HG03571 (cell line): Measurements from ENCODE around the gene NCAPG2.
A peak's percentile ranks its signal among the peaks of the same experiment; 100 is the strongest.
"Not testable (repeated sequence)": the region's sequence is repeated elsewhere in the genome, so short reads cannot be mapped to it uniquely, and the experiment has no call there.

Source experiments
- ATAC-seq: cut with Tn5 transposase; IDR thresholded peaks from one replicate; pipeline ENCODE4 v1.9.1; 2021; ENCODE audit not compliant: unreplicated experiment

NCAPG2 gene

GRCh38 chr7:158710651-158711102 is 6.1 kb upstream of the NCAPG2 start:
- ATAC-seq: no peak

GRCh38 chr7:158707610-158708009 is 3.0 kb upstream of the NCAPG2 start:
- ATAC-seq: no peak

DNA sequence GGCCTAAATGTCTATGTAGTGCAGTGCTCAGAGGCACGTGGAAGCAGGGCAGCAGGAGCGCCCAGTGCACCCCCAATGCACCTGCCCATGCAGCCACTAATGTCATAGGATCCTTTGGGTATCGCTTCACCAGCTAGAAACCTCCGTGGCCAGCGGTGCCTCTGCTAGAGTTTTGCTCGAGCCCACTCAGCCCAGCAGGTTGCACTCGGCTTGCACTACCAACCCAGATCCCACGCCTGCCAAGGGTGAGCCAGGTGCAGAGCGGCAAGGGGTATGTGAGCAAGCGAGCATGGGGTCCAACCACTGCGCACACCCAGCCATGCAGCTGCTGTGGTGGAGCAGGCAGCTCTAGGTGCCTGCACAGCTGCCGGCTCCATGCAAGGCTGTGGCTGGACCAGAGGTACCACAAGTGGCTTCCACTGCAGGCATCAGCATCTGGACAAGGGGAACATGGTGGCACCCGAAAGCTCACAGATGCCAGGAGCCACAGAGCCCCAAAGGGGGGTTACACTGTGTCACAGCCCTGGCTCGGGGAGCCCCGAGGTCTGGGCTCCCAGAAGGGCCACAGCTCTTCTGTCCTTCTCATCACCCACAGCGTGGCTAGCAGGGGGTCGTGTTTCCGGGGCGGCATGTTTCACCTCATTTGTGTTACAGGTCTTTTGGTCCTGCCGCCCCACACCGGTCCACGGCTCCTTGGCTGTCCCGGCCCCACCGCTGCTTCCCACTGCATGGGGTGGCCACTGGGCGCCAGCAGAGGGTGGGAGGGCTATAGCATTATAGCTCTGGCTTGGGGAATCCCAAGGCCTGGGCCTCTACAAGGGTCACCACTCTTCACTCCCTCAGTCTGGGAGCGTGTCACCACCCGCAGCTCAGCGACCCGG is 2.3 kb upstream of the NCAPG2 start:
- no peak for ATAC-seq

- no peak for ATAC-seq
These were observed 1.7 kb upstream of the NCAPG2 start for GRCh38 chr7:158706273-158706704.

GRCh38 chr7:158705234-158705850 is 738 bp upstream of the NCAPG2 start:
- ATAC-seq: peak; percentile 3

GRCh38 chr7:158703679-158704523 is 703 bp downstream of the NCAPG2 start:
- ATAC-seq: not testable (repeated sequence)

DNA sequence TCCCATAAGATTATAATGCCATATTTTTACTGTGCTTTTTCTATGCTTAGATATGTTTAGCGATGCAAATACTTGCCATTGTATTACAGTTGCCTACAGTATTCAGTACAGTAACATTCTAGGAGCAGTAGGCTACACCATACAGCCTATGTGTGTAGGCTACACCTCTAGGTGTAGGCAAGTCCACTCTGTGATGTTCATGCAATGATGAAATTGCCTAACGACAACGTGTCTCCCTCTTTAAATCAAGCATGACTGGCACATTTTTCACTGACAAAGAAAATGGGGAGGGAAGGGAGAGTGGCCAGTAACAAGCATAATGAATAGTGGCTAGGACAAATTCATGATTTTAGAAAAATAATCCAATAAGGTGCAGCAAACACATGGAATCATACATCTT is 1.7 kb downstream of the NCAPG2 start:
- no peak for ATAC-seq

DNA sequence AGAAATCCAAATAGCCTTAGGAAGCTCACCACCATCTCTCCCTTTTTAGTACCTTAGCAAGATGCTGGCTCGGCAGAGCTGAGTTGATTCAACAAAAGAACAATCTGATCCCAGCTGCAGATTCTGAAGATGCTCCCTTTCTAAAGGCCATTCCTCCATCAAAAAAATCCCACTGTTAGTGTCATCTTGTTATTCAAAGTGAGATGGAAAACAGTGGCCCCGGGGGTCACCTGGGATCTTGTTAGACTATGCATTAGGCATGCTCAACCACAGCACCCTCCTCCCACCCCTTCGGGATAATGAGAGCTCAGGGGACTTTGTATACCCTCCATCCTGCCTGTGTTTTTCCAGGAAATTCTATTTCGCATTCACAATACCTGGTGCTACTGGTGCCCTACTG is 2.4 kb downstream of the NCAPG2 start:
- ATAC-seq: no peak

- ATAC-seq: no peak
These were observed 4.6 kb downstream of the NCAPG2 start for GRCh38 chr7:158700008-158700407.

DNA sequence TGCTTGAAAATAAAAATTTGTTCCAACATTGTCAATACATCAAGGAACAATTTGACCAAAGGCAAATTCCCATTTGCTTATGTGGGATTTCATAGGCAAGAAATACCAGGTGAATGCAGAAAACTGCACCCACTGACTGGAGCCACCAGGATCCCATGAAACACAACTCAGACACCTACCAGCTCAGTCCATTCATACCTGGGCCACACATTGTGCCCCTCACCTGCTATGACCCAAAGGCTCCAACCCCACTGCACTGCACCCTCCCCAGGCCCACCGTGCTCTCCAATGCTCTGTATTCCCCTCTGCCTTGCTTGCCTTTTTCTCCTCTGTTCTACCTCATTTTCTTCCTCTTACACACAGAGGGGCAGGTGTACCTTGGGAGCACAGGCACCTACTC is 5.3 kb downstream of the NCAPG2 start:
- ATAC-seq: no peak

DNA sequence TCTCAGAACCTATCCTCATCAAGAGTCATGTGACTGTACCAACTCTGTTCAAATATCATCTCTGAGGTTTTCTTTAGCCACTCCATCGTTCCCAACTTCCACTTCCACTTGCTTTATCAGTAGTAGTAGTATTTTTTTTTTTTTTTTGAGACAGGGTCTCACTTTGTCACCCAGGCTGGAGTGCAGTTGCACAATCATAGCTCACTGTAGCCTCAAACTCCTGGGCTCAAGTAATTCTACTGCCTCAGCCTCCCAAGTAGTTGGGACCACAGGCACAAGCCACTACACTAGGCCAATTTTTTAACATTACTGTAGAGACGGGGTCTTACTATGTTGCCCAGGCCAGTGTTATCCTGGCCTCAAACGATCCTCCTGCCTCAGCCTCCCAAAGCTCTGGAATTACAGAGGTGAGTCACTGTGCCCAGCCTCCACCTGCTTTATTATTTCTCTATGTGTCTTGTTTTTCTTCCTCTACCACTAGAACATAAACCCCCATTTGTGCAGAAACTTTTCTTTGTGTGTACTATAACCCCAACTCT is 5.9 kb downstream of the NCAPG2 start:
- ATAC-seq: no peak

DNA sequence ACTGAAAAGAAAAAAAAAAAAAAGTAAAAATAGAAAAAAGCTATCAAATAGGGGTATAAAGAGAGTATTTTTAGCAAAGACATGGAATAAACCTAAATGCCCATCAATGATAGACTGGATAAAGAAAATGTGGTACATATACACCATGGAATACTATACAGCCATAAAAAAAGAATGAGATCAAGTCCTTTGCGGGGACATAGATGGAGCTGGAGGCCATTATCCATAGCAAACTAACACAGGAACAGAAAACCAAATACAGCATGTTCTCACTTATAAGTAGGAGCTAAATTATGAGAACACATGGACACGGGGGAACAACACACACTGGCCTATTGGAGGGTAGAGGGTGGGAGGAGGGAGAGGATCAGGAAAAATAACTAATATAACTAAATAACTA is 7.0 kb downstream of the NCAPG2 start:
- not testable (repeated sequence) for ATAC-seq

DNA sequence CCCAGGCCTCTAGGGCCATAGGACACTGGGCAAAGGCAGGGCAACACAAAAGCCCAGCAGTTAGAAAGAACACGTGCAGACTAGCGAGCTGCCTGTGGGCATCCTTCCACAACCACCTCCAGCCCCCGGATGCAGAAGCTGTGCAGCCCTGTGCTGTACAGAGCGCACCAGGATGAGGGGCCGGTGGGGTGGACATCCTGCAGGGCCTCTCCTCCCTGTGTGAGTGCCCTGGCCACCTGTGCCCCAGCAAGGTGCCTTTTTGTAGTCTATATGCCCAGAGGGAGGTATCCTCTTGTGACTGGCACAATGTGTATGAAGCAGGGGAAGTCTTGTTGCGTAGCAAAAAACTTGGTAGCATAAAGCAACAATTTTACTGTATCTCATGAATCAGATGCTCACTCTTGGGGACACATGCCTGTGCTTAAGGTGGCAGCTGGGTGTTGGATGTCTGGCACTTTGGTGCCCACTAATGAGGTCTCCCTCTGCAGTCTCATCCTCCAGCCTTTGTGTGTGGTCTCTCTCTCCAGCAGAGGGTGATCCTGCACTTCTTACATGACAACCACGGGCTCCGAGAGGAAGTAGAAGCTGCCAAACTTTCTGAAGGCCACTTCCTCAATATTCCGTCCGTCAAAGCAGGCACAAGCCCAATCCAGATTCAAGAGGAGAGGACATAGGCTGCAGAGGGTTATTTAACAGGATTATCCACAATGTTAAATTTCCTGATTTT is 8.7 kb downstream of the NCAPG2 start:
- ATAC-seq: peak; percentile 56

DNA sequence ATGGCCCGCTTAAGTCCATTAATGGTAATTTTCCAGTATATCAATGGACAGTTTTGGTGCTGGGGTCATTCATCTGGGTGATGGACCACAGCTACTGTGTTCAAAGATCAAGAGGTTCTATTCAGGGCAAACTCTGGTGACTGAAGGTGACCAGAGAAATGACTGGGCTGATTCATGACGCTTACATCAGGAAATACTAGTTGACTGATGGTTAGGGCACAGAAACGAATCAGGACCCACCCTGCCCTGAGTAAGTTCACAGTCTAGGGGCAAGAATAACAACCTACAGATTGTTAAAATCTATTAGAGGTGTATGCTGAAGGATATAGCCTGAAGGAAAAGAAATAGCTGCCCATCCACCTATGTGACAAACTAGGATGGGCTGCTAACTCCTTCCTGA is 9.5 kb downstream of the NCAPG2 start:
- ATAC-seq: no peak

DNA sequence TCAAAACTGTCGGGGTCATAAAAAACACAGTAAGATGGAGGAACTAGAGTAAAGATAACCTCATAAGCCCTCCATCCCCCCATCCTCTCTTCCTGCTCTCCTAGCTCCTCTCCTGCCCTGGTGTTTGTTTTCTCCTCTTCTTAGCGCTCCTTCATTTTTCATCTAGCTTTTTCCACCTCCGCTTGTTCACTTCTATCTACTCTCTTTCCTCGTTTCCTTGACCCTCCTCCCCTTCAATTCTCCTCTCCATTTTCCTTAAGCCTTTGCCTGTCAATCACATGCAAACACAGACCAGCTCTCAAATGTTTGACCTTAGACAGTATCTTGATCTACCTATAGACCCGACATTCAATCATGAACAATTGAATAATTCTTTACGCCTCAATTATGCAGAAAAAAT is 10.0 kb downstream of the NCAPG2 start:
- no peak for ATAC-seq

GRCh38 chr7:158689488-158689887 is 15.1 kb downstream of the NCAPG2 start:
- no peak for ATAC-seq

DNA sequence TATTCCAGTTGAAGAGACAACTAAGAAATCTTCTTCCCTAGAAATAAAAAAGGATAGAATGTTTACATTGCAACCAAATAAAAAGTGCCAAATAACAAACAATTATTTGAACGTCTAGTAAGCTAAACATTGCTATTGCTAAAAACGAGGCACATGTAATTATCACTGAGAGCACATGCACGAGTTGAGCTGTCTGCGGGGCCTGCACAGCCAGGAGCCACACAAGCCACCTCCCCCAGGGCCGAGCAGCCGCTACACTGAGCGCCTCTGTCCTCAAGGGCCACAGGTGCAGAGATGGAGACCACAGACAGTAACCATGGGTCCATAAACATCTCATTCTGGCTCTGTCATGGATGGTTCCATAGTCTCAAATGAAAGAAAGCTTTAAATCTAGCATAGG is 17.2 kb downstream of the NCAPG2 start:
- no peak for ATAC-seq

- ATAC-seq: no peak
These were observed 18.9 kb downstream of the NCAPG2 start for GRCh38 chr7:158685693-158686092.

- ATAC-seq: no peak
These were observed 20.3 kb downstream of the NCAPG2 start for GRCh38 chr7:158684329-158684728.

GRCh38 chr7:158683541-158683940 is 21.1 kb downstream of the NCAPG2 start:
- ATAC-seq: no peak

- no peak for ATAC-seq
These were observed 22.1 kb downstream of the NCAPG2 start for GRCh38 chr7:158682456-158682855.
